Prostate gland (tissue), 2 donors: ENCODE results near the gene LHFPL3. TPM values are rescaled to one million over a fixed set of nuclear protein-coding genes. Genes with fewer than 3 reads are reported as not detected.

Experiments
- DNase-seq: peaks from one replicate; pipeline ENCODE4 v3.0.0-alpha.2; 2019; ENCODE audit warnings: low spot score
- H3K27ac ChIP-seq, 2 donors: fragments of 200-600 bp; sonication (generic); 2 replicates each; pipeline ENCODE4 v1.5.1; 2017 to 2019
- H3K27me3 ChIP-seq: fragments of 200-600 bp; sonication (generic); replicated peaks from 2 replicates; pipeline ENCODE4 v1.5.1; 2019; ENCODE audit not compliant: insufficient read depth
- H3K36me3 ChIP-seq, 2 donors: fragments of 200-600 bp; sonication (generic); 1 replicate in 1 of 2; 2 replicates in 1 of 2; pipeline versions ENCODE4 v1.5.1 to v1.8.1; 2017 to 2019
- H3K4me1 ChIP-seq: fragments of 200-600 bp; sonication (generic); replicated peaks from 2 replicates; pipeline ENCODE4 v1.5.1; 2019
- H3K4me3 ChIP-seq, 2 donors: fragments of 200-600 bp; sonication (generic); 2 replicates each; pipeline ENCODE4 v1.5.1; 2017 to 2019
- H3K9me3 ChIP-seq: fragments of 200-600 bp; sonication (generic); 2 replicates; pipeline ENCODE4 v1.5.1; 2017
- POLR2A ChIP-seq: fragments of 450-650 bp; IDR thresholded peaks from one replicate; pipeline ENCODE4 v1.6.1; 2016; ENCODE audit warnings: antibody characterized with exemption, mild to moderate bottlenecking
- POLR2AphosphoS5 ChIP-seq: sonication (generic); formaldehyde crosslinking; IDR thresholded peaks from one replicate; pipeline ENCODE4 v1.6.1; 2017; ENCODE audit warnings: antibody characterized with exemption
- WGBS: methylation state at CpG from one replicate; pipeline ENCODE4 v1.1.5; 2018; 5-methylcytosine and 5-hydroxymethylcytosine counted together
- intact Hi-C: fragments of 100-400 bp; cut with DNase I; formaldehyde crosslinking; loops from one replicate; pipeline ENCODE4 v1.14.2; 2022
- total RNA-seq, 2 donors: library from RNA; depleted of rRNA; stranded (reverse); fragments of >200 nt; gene quantifications; one replicate each; pipeline ENCODE4 v1.1.0, GENCODE V29; 2016
- TF ChIP-seq, protein P1 (sequence below), 4 experiments: fragments of 200-600 bp in 2 of 4; fragments of 450-650 bp in 2 of 4; sonication (generic) in 2 of 4; IDR thresholded peaks; 1 replicate in 3 of 4; 2 replicates in 1 of 4; pipeline ENCODE4 v1.5.1; 2016 to 2019; ENCODE audit warnings: antibody characterized with exemption in 4 of 4, mild to moderate bottlenecking in 2 of 4, moderate library complexity in 2 of 4

The LHFPL3 gene
- total RNA-seq, 2 donors from 2014 or later = 0.14 TPM; not detected in 1

DNA sequence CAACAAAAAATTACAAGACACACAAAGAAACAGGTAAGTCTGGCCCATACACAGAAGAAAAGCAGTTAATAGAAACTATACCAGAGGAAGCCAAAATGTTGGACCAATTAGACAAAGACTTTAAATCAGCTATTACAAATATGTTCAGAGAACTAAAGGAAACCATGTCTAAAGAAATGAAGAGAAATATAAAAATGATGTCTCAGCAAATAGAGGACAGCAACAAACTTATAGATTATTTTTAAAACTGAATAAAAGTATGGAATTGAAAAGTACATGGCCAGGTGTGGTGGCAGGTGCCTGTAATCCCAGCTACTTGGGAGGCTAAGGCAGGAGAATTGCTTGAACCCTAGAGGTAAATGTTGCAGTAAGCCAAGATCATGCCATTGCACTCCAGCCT, 58.5 kb downstream of the LHFPL3 start:
- Histone ChIP-seq H3K27me3 (no peaks in the 10 kb centered on the region), H3K4me1 (no peaks in the 10 kb centered on the region), H3K4me3 (no peak overlapping the region), H3K27ac (no peak overlapping the region), H3K9me3 (no peaks in the 10 kb centered on the region), H3K36me3 (no peaks in the 10 kb centered on the region)
- intact Hi-C loops = no loop called here
- DNase-seq = no peak
- TF ChIP-seq POLR2AphosphoS5 (no peak), POLR2A (no peak)
- TF ChIP-seq, protein P1, sequence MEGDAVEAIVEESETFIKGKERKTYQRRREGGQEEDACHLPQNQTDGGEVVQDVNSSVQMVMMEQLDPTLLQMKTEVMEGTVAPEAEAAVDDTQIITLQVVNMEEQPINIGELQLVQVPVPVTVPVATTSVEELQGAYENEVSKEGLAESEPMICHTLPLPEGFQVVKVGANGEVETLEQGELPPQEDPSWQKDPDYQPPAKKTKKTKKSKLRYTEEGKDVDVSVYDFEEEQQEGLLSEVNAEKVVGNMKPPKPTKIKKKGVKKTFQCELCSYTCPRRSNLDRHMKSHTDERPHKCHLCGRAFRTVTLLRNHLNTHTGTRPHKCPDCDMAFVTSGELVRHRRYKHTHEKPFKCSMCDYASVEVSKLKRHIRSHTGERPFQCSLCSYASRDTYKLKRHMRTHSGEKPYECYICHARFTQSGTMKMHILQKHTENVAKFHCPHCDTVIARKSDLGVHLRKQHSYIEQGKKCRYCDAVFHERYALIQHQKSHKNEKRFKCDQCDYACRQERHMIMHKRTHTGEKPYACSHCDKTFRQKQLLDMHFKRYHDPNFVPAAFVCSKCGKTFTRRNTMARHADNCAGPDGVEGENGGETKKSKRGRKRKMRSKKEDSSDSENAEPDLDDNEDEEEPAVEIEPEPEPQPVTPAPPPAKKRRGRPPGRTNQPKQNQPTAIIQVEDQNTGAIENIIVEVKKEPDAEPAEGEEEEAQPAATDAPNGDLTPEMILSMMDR (IDR thresholded peaks at IDR 0.05) = no peak

DNA sequence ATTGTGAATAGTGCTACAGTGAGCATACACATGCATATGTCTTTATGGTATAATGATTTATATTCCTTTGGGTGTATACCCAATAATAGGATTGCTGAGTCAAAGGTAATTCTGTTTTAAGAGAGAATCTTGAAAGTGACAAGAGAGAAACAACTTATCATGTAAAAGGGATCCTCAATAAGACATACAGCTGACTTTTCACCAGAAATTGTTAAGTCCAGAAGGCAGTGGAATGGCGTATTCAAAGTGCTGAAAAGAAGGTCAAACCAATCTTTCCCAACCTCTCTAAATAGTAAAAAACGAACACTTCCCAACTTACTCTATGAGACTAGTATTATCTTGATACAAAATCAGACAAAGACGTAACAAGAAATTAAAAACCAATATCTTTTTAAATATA, 59.8 kb downstream of the LHFPL3 start:
- no peaks in the 10 kb centered on the region for H3K9me3 ChIP-seq
- H3K27me3 ChIP-seq = no peaks in the 10 kb centered on the region
- intact Hi-C loops = no loop called here
- TF ChIP-seq, protein P1 (IDR thresholded peaks at IDR 0.05) = no peak
- TF ChIP-seq POLR2A = no peak
- TF ChIP-seq POLR2AphosphoS5 = no peak
- H3K4me3 ChIP-seq = no peak overlapping the region
- H3K27ac ChIP-seq = no peak overlapping the region
- no peaks in the 10 kb centered on the region for H3K4me1 ChIP-seq
- no peak for DNase-seq
- no peaks in the 10 kb centered on the region for H3K36me3 ChIP-seq
- WGBS = 78% methylated on average over 3 of the region's 3 CpGs

DNA sequence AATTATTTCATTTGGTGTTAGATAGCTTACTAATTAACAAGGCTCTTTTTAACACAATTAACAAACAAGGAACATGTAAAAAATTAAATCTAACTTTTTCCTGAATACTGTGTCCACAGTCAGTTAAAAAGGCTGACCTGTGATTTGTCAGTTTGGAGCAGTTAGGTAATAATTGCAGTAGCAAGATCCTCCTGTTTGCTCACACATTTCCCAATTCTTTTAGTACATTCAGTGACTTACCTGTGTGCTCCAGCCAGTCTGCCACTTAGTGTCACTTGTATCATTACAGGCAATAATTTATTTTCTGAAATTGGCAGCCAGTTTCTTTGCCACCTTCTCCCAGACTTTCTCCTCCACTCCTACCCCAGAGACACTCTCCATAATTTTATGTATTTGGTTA, 66.8 kb downstream of the LHFPL3 start:
- TF ChIP-seq POLR2A (no peak), POLR2AphosphoS5 (no peak)
- H3K36me3 ChIP-seq = no peaks in the 10 kb centered on the region
- no peak overlapping the region for H3K27ac ChIP-seq
- no peaks in the 10 kb centered on the region for H3K9me3 ChIP-seq
- H3K4me1 ChIP-seq = no peaks in the 10 kb centered on the region
- intact Hi-C loops = no loop called here
- no peak overlapping the region for H3K4me3 ChIP-seq
- H3K27me3 ChIP-seq = no peaks in the 10 kb centered on the region
- DNase-seq = no peak

DNA sequence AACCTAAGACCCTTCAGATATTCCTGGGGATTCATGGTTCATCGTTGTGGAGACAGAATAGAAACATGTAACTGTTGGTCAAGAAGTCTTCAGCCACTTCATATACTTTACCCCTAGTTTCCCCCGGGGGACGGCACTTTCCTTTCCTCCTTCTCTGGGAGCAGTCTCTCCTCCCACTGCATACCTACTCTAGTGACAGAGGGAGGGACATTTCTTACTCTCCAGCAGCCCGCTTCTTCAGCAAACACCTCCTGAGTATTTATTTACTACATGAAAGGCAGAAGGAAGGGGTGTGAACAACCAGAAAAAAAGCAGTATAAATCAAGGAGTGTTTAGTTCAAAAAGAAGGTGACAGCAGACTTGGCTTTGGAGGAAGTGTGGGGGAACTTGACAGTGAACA, 69.0 kb downstream of the LHFPL3 start:
- no peaks in the 10 kb centered on the region for H3K27me3 ChIP-seq
- no peaks in the 10 kb centered on the region for H3K36me3 ChIP-seq
- H3K27ac ChIP-seq = no peak overlapping the region
- 24% methylated on average over 4 of the region's 4 CpGs for WGBS
- H3K9me3 ChIP-seq = no peaks in the 10 kb centered on the region
- intact Hi-C loops = no loop called here
- H3K4me1 ChIP-seq = no peaks in the 10 kb centered on the region
- H3K4me3 ChIP-seq = no peak overlapping the region
- DNase-seq = no peak
- TF ChIP-seq POLR2AphosphoS5 = no peak

DNA sequence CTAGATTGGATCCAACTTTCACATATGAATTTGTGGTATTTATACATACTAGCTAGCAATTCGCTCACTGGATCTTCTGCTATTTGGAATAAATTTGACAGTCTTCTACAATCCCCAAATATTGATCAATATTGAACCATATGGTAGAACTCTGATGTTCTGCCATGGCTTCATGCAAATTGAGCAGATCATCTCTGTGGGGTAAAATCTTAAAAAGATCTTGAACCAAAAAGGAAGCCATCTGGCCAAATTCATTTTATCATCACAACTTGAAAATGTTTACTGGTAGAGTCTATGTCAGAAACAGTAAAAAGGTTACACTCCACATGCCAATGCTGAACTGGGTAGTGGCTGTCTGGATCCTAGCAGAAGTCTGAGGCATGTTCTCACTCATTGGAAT, 80.0 kb downstream of the LHFPL3 start:
- no peaks in the 10 kb centered on the region for H3K27me3 ChIP-seq
- no peaks in the 10 kb centered on the region for H3K4me1 ChIP-seq
- TF ChIP-seq POLR2A = no peak
- TF ChIP-seq, protein P1 (IDR thresholded peaks at IDR 0.05) = no peak
- TF ChIP-seq POLR2AphosphoS5 = no peak
- intact Hi-C loops = no loop called here
- no peaks in the 10 kb centered on the region for H3K36me3 ChIP-seq
- no peak for DNase-seq
- no peaks in the 10 kb centered on the region for H3K9me3 ChIP-seq
- WGBS = 87% methylated on average over 1 of the region's 1 CpG
- no peak overlapping the region for H3K4me3 ChIP-seq
- H3K27ac ChIP-seq = no peak overlapping the region

- 71% methylated on average over 5 of the region's 5 CpGs for WGBS
- Histone ChIP-seq H3K27ac (no peak overlapping the region), H3K27me3 (no peaks in the 10 kb centered on the region), H3K4me3 (no peak overlapping the region), H3K9me3 (no peaks in the 10 kb centered on the region), H3K4me1 (no peaks in the 10 kb centered on the region), H3K36me3 (no peaks in the 10 kb centered on the region)
- DNase-seq = no peak
- TF ChIP-seq POLR2A (no peak), POLR2AphosphoS5 (no peak)
- TF ChIP-seq, protein P1 (IDR thresholded peaks at IDR 0.05) = no peak
- intact Hi-C loops = no loop called here
Measured at GRCh38 chr7:104410742-104411141, 82.3 kb downstream of the LHFPL3 start.
